HepG2 (cell line): ENCODE data around the gene KLF13. TPM values are rescaled to one million over a fixed set of nuclear protein-coding genes. Genes with fewer than 3 reads are reported as not detected.

ENCODE experiments used
- ATAC-seq: fragments of 200-7000 bp; cut with Tn5 transposase; 3 replicates; pipeline ENCODE4 v1.9.1; 2020; ENCODE audit warnings: mild to moderate bottlenecking, moderate library complexity
- BruUV-seq: library from RNA; stranded (reverse); fragments of 400-500 nt; replicated peaks from 2 replicates; lab custom pipeline; 2021; lab: Mats Ljungman, UMichigan
- CTCF ChIA-PET: fragments of 300-600 bp; formaldehyde crosslinking; extraction: SDS; loops from one replicate; lab custom pipeline; 2021; ENCODE audit warnings: low total read pairs, inconsistent platforms, low intra/inter-chr PET ratio; lab: Yijun Ruan, JAX
- POLR2A ChIA-PET: fragments of 350-600 bp; sonication (Branson Sonifier 250); formaldehyde crosslinking; loops from one replicate; lab custom pipeline; 2020; ENCODE audit warnings: antibody characterized with exemption, inconsistent platforms; lab: Yijun Ruan, JAX
- DNase-seq: peaks from one replicate; pipeline ENCODE4 v3.0.0-alpha.2; 2015; ENCODE audit warnings: low spot score
- FAIRE-seq: peaks from 3 replicates; lab custom pipeline; 2011; peaks lifted over from hg19 to GRCh38; lab: Jason Lieb, UNC
- H2AFZ ChIP-seq: one replicate; pipeline ENCODE4 v1.6.1; 2011; ENCODE audit warnings: low read length, inconsistent platforms
- H3K27ac ChIP-seq: fragments of 300-600 bp; 3 replicates; pipeline ENCODE4 v1.8.0; 2011; ENCODE audit warnings: mixed run types, mild to moderate bottlenecking, mixed read lengths, low read length, inconsistent platforms; ENCODE audit not compliant: insufficient read depth; ENCODE audit errors: extremely low read length
- H3K27me3 ChIP-seq, 2 experiments: fragments of 200-600 bp in 1 of 2; 2 replicates in 1 of 2; 3 replicates in 1 of 2; pipeline versions ENCODE4 v1.6.0 to v1.8.0; 2011; ENCODE audit warnings: low read length in 2 of 2, mild to moderate bottlenecking in 2 of 2, moderate library complexity in 2 of 2, inconsistent platforms in 1 of 2; ENCODE audit not compliant: insufficient read depth in 2 of 2, control insufficient read depth in 1 of 2
- H3K36me3 ChIP-seq, 2 experiments: fragments of 200-600 bp in 1 of 2; replicated peaks in 1 of 2; 2 replicates in 1 of 2; 3 replicates in 1 of 2; pipeline versions ENCODE4 v1.5.1 to v1.8.0; 2011; ENCODE audit warnings: low read length in 2 of 2, inconsistent platforms in 1 of 2; ENCODE audit not compliant: insufficient read depth in 2 of 2, control insufficient read depth in 1 of 2
- H3K4me1 ChIP-seq: 2 replicates; pipeline ENCODE4 v1.5.1; 2012; ENCODE audit warnings: low read length, inconsistent platforms; ENCODE audit not compliant: insufficient read depth
- H3K4me2 ChIP-seq: 2 replicates; pipeline ENCODE4 v1.6.0; 2011; ENCODE audit warnings: low read depth, low read length, inconsistent platforms
- H3K4me3 ChIP-seq, 3 experiments: fragments of 200-600 bp in 1 of 3; sonication (generic), shearing (Covaris generic) in 1 of 3; replicated peaks in 1 of 3; 2 replicates each; pipeline ENCODE4 v1.5.1; 2011 to 2016; ENCODE audit warnings: low read length in 3 of 3, inconsistent platforms in 2 of 3, low read depth in 2 of 3, mild to moderate bottlenecking in 2 of 3, control low read depth in 1 of 3, mixed read lengths in 1 of 3; ENCODE audit not compliant: insufficient read depth in 1 of 3
- H3K79me2 ChIP-seq: one replicate; pipeline ENCODE4 v1.6.1; 2011; ENCODE audit warnings: low read length, inconsistent platforms; ENCODE audit not compliant: insufficient read depth
- H3K9ac ChIP-seq: 2 replicates; pipeline ENCODE4 v1.6.0; 2011; ENCODE audit warnings: mild to moderate bottlenecking, low read depth, low read length, inconsistent platforms; ENCODE audit not compliant: insufficient read depth
- H3K9me3 ChIP-seq: 2 replicates; pipeline ENCODE4 v1.5.1; 2012; ENCODE audit warnings: mild to moderate bottlenecking, low read length
- H4K20me1 ChIP-seq: 2 replicates; pipeline ENCODE4 v1.6.0; 2011; ENCODE audit warnings: inconsistent platforms, mild to moderate bottlenecking, low read length, moderate library complexity; ENCODE audit not compliant: insufficient read depth
- BRCA1 ChIP-seq: sonication (generic); formaldehyde crosslinking; IDR thresholded peaks from 2 replicates; pipeline ENCODE4 v1.4.0; 2020; ENCODE audit warnings: missing genetic modification reagents
- CEBPG ChIP-seq: IDR thresholded peaks from 2 replicates; pipeline ENCODE4 v1.6.1; 2016
- HES4 ChIP-seq: sonication (generic); formaldehyde crosslinking; IDR thresholded peaks from 2 replicates; pipeline ENCODE4 v1.9.0; 2021; ENCODE audit warnings: mild to moderate bottlenecking, missing genetic modification reagents, borderline replicate concordance
- JUN ChIP-seq: sonication (generic); formaldehyde crosslinking; IDR thresholded peaks from 2 replicates; pipeline ENCODE4 v1.4.0; 2020; ENCODE audit warnings: mild to moderate bottlenecking, missing genetic modification reagents
- PAX8 ChIP-seq: sonication (generic); formaldehyde crosslinking; IDR thresholded peaks from 2 replicates; pipeline ENCODE4 v1.8.0; 2022; ENCODE audit warnings: mild to moderate bottlenecking, missing genetic modification reagents, borderline replicate concordance
- PITX1 ChIP-seq: sonication (generic); formaldehyde crosslinking; IDR thresholded peaks from 2 replicates; pipeline ENCODE4 v1.5.1; 2020; ENCODE audit warnings: mild to moderate bottlenecking, missing genetic modification reagents
- RORA ChIP-seq: sonication (generic); formaldehyde crosslinking; IDR thresholded peaks from 2 replicates; pipeline ENCODE4 v1.5.0; 2020; ENCODE audit warnings: mild to moderate bottlenecking, missing genetic modification reagents, moderate library complexity
- SNRNP70 ChIP-seq: fragments of 200-400 bp; formaldehyde crosslinking; IDR thresholded peaks from 2 replicates; pipeline ENCODE4 v1.6.1; 2017; ENCODE audit warnings: mild to moderate bottlenecking, low read depth, low read length, moderate library complexity
- TERF1 ChIP-seq: sonication (generic); formaldehyde crosslinking; IDR thresholded peaks from 2 replicates; pipeline ENCODE4 v1.8.0; 2022; ENCODE audit warnings: mild to moderate bottlenecking, missing genetic modification reagents, moderate library complexity
- TP53 ChIP-seq: sonication (generic); formaldehyde crosslinking; conservative IDR thresholded peaks from 2 replicates; pipeline ENCODE4 v1.4.0; 2020; ENCODE audit warnings: missing genetic modification reagents
- ZC3H4 ChIP-seq: sonication (generic); formaldehyde crosslinking; IDR thresholded peaks from 2 replicates; pipeline ENCODE4 v1.4.0; 2020; ENCODE audit warnings: missing genetic modification reagents, borderline replicate concordance
- ZFP36L1 ChIP-seq: sonication (generic); formaldehyde crosslinking; IDR thresholded peaks from 2 replicates; pipeline ENCODE4 v1.8.0; 2022; ENCODE audit warnings: mild to moderate bottlenecking, missing genetic modification reagents, moderate library complexity
- ZNF263 ChIP-seq: sonication (generic); formaldehyde crosslinking; IDR thresholded peaks from 2 replicates; pipeline ENCODE4 v1.4.0; 2020; ENCODE audit warnings: missing genetic modification reagents
- ZNF343 ChIP-seq: sonication (generic); formaldehyde crosslinking; IDR thresholded peaks from 2 replicates; pipeline ENCODE4 v1.4.0; 2020; ENCODE audit warnings: mild to moderate bottlenecking, missing genetic modification reagents
- ZNF615 ChIP-seq: sonication (generic); formaldehyde crosslinking; IDR thresholded peaks from 2 replicates; pipeline ENCODE4 v1.5.0; 2020; ENCODE audit warnings: mild to moderate bottlenecking, missing genetic modification reagents, borderline replicate concordance
- ZNF720 ChIP-seq: sonication (generic); formaldehyde crosslinking; IDR thresholded peaks from 2 replicates; pipeline ENCODE4 v1.4.0; 2020; ENCODE audit warnings: missing genetic modification reagents
- ZNF761 ChIP-seq: sonication (generic); formaldehyde crosslinking; conservative IDR thresholded peaks from 2 replicates; pipeline ENCODE4 v1.4.0; 2020; ENCODE audit warnings: mild to moderate bottlenecking, missing genetic modification reagents
- ZNF766 ChIP-seq: sonication (generic); formaldehyde crosslinking; IDR thresholded peaks from 2 replicates; pipeline ENCODE4 v1.5.0; 2020; ENCODE audit warnings: missing genetic modification reagents, borderline replicate concordance
- ZNF768 ChIP-seq: sonication (generic); formaldehyde crosslinking; IDR thresholded peaks from 2 replicates; pipeline ENCODE4 v1.4.0; 2020; ENCODE audit warnings: missing genetic modification reagents
- ZZZ3 ChIP-seq: sonication (generic); formaldehyde crosslinking; IDR thresholded peaks from 2 replicates; pipeline ENCODE4 v1.4.0; 2020; ENCODE audit warnings: missing genetic modification reagents, mild to moderate bottlenecking, borderline replicate concordance
- WGBS: methylation state at CpG from one replicate; pipeline ENCODE4 v1.1.6; 2017; ENCODE audit warnings: low lambda C conversion rate; 5-methylcytosine and 5-hydroxymethylcytosine counted together
- in situ Hi-C: cut with HindIII; loops from 2 replicates; pipeline ENCODE4 v1.10.0; 2017; ENCODE audit warnings: low pct_unique_long_range_greater_than_20kb; ENCODE audit not compliant: extremely low pct_ligation_motif_present
- intact Hi-C: fragments of 100-400 bp; cut with micrococcal nuclease; formaldehyde crosslinking; loops from one replicate; pipeline ENCODE4 v1.10.0; 2022; ENCODE audit not compliant: unreplicated experiment
- polyA plus RNA-seq, 8 experiments: library from polyadenylated mRNA; depleted of rRNA in 3 of 8; stranded (reverse) in 7 of 8; unstranded in 1 of 8; fragments of >200 nt; fragmentation: Illumina TruSeq in 4 of 8; extraction: Trizol in 4 of 8; gene quantifications; 2 replicates each; pipeline versions ENCODE4 v1.2.1 to v1.2.3, GENCODE V29; 2011 to 2016; ENCODE audit warnings: low read depth in 4 of 8, missing spikeins in 1 of 8, mixed read lengths in 1 of 8; ENCODE audit not compliant: insufficient read depth in 1 of 8
- total RNA-seq, 5 experiments: library from RNA; depleted of rRNA; stranded (reverse); fragments of >200 nt; fragmentation: Illumina TruSeq; extraction: Trizol; gene quantifications; 2 replicates each; pipeline ENCODE4 v1.2.3, GENCODE V29; 2016; ENCODE audit warnings: low read depth in 1 of 5

Gene KLF13
- total and polyA plus RNA-seq, 2 of the 13 experiments (the other 11 are each of a cell fraction or from before 2014, with no cell fraction given) = 16.8 to 25.1 TPM

GRCh38 chr15:31385736-31386135, 59.1 kb downstream of the KLF13 start:
- CTCF ChIA-PET = no interaction called here
- DNase-seq (no peak), FAIRE-seq (no peak), ATAC-seq (no peak)
- H3K36me3 ChIP-seq = no peaks in the 10 kb centered on the region
- TF ChIP-seq JUN (CRISPR knock-in tag) (no peak), CEBPG (CRISPR knock-in tag) (no peak), ZFP36L1 (CRISPR knock-in tag) (no peak), SNRNP70 (no peak), ZNF343 (CRISPR knock-in tag) (no peak), TP53 (CRISPR knock-in tag) (no peak), ZZZ3 (CRISPR knock-in tag) (no peak), HES4 (CRISPR knock-in tag) (no peak), RORA (CRISPR knock-in tag) (no peak), PAX8 (CRISPR knock-in tag) (no peak), PITX1 (CRISPR knock-in tag) (no peak), TERF1 (no peak), ZNF720 (no peak), ZNF766 (CRISPR knock-in tag) (no peak), ZNF761 (CRISPR knock-in tag) (no peak), ZNF615 (CRISPR knock-in tag) (no peak), ZC3H4 (CRISPR knock-in tag) (no peak), ZNF263 (CRISPR knock-in tag) (no peak), BRCA1 (CRISPR knock-in tag) (no peak), ZNF768 (CRISPR knock-in tag) (no peak)
- TF ChIP-seq, all 625 proteins: peak for 0
- Histone ChIP-seq H3K9ac (no peak overlapping the region), H2AFZ (no peak overlapping the region), H3K9me3 (no peaks in the 10 kb centered on the region), H3K4me3 (no peak overlapping the region), H3K4me1 (peaks cover 23% of the 10 kb centered on the region), H4K20me1 (no peaks in the 10 kb centered on the region), H3K4me2 (no peak overlapping the region), H3K79me2 (no peaks in the 10 kb centered on the region), H3K27me3 (no peaks in the 10 kb centered on the region; a peak in 1 of 5 replicates), H3K27ac (no peak overlapping the region)
- intact Hi-C loops (loop anchor here (10.0 kb wide), 1 partner anchor 61 kb away; the partner anchor contains the start of gene KLF13), in situ Hi-C loops (no loop called here)
- 50% methylated on average over 3 of the region's 3 CpGs for WGBS
- no TSS peak for BruUV-seq
- POLR2A ChIA-PET = no interaction called here
